ENCODE measurements around the gene ZNF532. TPM values are rescaled to one million over a fixed set of nuclear protein-coding genes. Genes with fewer than 3 reads are reported as not detected.

ZNF532 gene
- total and polyA plus RNA-seq, 2 of the 13 experiments (the other 11 are each of a cell fraction or from before 2014, with no cell fraction given): not detected

- Histone ChIP-seq H4K20me1 (ENCODE audit: insufficient read depth, low read length) (no peaks in the 10 kb centered on the region), H3K79me2 (ENCODE audit: insufficient read depth, low read length) (no peaks in the 10 kb centered on the region), H3K4me2 (ENCODE audit: low read depth, low read length) (no peak overlapping the region), H3K36me3 (replicated peaks in 1 of 2; ENCODE audit: control insufficient read depth in 1 of 2, insufficient read depth in 2 of 2, low read length in 2 of 2) (no peaks in the 10 kb centered on the region), H3K9ac (ENCODE audit: insufficient read depth, low read depth, low read length) (no peak overlapping the region), H3K4me1 (ENCODE audit: insufficient read depth, low read length) (no peaks in the 10 kb centered on the region), H3K27me3 (ENCODE audit: control insufficient read depth in 1 of 2, insufficient read depth in 2 of 2, low read length in 2 of 2) (peaks cover 0 to 17% of the 10 kb centered on the region in 2 experiments; a peak in 3 of 5 replicates), H3K27ac (ENCODE audit: extremely low read length, insufficient read depth, low read length) (no peak overlapping the region), H2AFZ (ENCODE audit: low read length) (no peak overlapping the region), H3K9me3 (ENCODE audit: low read length) (no peaks in the 10 kb centered on the region), H3K4me3 (replicated peaks in 1 of 3; ENCODE audit: insufficient read depth in 1 of 3, low read depth in 2 of 3, low read length in 3 of 3) (no peak overlapping the region)
- WGBS (ENCODE audit: low lambda C conversion rate): under 1% methylated on average over 10 of the region's 10 CpGs
- ChIA-PET POLR2A (no interaction called here), CTCF (ENCODE audit: low intra/inter-chr PET ratio, low total read pairs) (no interaction called here)
- no peak for TF ChIP-seq FOSL2 (CRISPR knock-in tag; IDR thresholded peaks at IDR 0.05)
- no peak for TF ChIP-seq HNRNPUL1 (IDR thresholded peaks at IDR 0.05; ENCODE audit: low read depth, low read length)
- TF ChIP-seq ZNF24 (IDR thresholded peaks at IDR 0.05): no peak
- no peak for TF ChIP-seq TFE3 (CRISPR knock-in tag; IDR thresholded peaks at IDR 0.05)
- no peak for TF ChIP-seq SIX1 (CRISPR knock-in tag; IDR thresholded peaks at IDR 0.05; ENCODE audit: borderline replicate concordance)
- TF ChIP-seq KLF15 (CRISPR knock-in tag; IDR thresholded peaks at IDR 0.05; ENCODE audit: borderline replicate concordance): no peak
- no peak for TF ChIP-seq ZNF326 (CRISPR knock-in tag; IDR thresholded peaks at IDR 0.05; ENCODE audit: borderline replicate concordance)
- no peak for TF ChIP-seq ZNF639 (CRISPR knock-in tag; conservative IDR thresholded peaks at IDR 0.05)
- no peak for TF ChIP-seq ZBTB3 (CRISPR knock-in tag; IDR thresholded peaks at IDR 0.05; ENCODE audit: borderline replicate concordance, low read depth)
- no peak for TF ChIP-seq POGK (CRISPR knock-in tag; conservative IDR thresholded peaks at IDR 0.05)
- TF ChIP-seq ZSCAN5A (CRISPR knock-in tag; IDR thresholded peaks at IDR 0.05; ENCODE audit: borderline replicate concordance): no peak
- no peak for TF ChIP-seq WIZ (CRISPR knock-in tag; IDR thresholded peaks at IDR 0.05)
- TF ChIP-seq ZNF253 (CRISPR knock-in tag; IDR thresholded peaks at IDR 0.05; ENCODE audit: borderline replicate concordance): no peak
- TF ChIP-seq SP5 (CRISPR knock-in tag; IDR thresholded peaks at IDR 0.05; ENCODE audit: borderline replicate concordance, low read depth): no peak
- TF ChIP-seq ZNF850 (CRISPR knock-in tag; conservative IDR thresholded peaks at IDR 0.05): no peak
- no peak for TF ChIP-seq THYN1 (CRISPR knock-in tag; IDR thresholded peaks at IDR 0.05; ENCODE audit: borderline replicate concordance, low read depth)
- TF ChIP-seq MLLT10 (CRISPR knock-in tag; IDR thresholded peaks at IDR 0.05): no peak
- TF ChIP-seq MTF1 (CRISPR knock-in tag; IDR thresholded peaks at IDR 0.05): no peak
- TF ChIP-seq MAFG (CRISPR knock-in tag; IDR thresholded peaks at IDR 0.05): no peak
- no peak for TF ChIP-seq GZF1 (CRISPR knock-in tag; IDR thresholded peaks at IDR 0.05)
- no peak for DNase-seq (ENCODE audit: low spot score)
- no peak for ATAC-seq
- intact Hi-C loops (cut with micrococcal nuclease; ENCODE audit: unreplicated experiment): no loop called here
- in situ Hi-C loops (cut with HindIII; ENCODE audit: extremely low pct_ligation_motif_present, low pct_unique_long_range_greater_than_20kb): no loop called here
- BruUV-seq (replicated peaks): no TSS peak
- FAIRE-seq: no peak
Measured at GRCh38 chr18:59022167-59022945, 157.7 kb downstream of the ZNF532 start.
